ENCODE data around the gene ZBTB5. TPM values are rescaled to one million over a fixed set of nuclear protein-coding genes. Genes with fewer than 3 reads are reported as not detected.
A peak's percentile ranks its signal among the peaks of the same experiment; 100 is the strongest.

ZBTB5 gene
- total and polyA plus RNA-seq, 9 donors: 7.4 to 13.7 (median 11.8) TPM

DNA sequence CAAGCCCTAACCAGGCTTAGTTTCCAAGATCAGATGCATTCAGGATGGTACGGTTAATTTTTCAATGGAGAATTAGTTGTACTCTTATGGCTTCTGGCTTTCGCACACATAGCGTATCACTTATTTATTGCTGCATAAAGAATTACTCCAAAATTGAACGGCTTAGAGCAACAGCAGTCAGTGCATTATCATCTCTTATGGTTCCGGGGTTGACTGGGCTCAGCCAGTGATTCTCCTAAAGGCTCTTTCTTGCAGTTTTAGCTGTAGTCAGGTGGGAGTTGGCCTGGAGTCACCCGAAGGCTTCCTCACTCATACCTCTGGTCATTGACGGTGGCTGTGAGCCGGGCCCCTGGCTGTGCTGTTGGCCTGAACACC lies 43.3 kb downstream of the ZBTB5 start:
- Histone ChIP-seq H3K4me3 (peak overlapping the region; percentile 90), H3K4me1 (ENCODE audit: insufficient read depth) (peaks cover 24% of the 10 kb centered on the region), H3K9me3 (no peaks in the 10 kb centered on the region), H3K27ac (peak overlapping the region in 1 of 2 donors; percentile 59), H3K27me3 (no peaks in the 10 kb centered on the region), H3K36me3 (no peaks in the 10 kb centered on the region)
- WGBS, 3 donors: 53 to 60% (median 57%) methylated on average over 8 of the region's 8 CpGs
- no peak for TF ChIP-seq EP300 (IDR thresholded peaks at IDR 0.05)
- TF ChIP-seq POLR2A (IDR thresholded peaks at IDR 0.05): no peak
- TF ChIP-seq, protein P1, sequence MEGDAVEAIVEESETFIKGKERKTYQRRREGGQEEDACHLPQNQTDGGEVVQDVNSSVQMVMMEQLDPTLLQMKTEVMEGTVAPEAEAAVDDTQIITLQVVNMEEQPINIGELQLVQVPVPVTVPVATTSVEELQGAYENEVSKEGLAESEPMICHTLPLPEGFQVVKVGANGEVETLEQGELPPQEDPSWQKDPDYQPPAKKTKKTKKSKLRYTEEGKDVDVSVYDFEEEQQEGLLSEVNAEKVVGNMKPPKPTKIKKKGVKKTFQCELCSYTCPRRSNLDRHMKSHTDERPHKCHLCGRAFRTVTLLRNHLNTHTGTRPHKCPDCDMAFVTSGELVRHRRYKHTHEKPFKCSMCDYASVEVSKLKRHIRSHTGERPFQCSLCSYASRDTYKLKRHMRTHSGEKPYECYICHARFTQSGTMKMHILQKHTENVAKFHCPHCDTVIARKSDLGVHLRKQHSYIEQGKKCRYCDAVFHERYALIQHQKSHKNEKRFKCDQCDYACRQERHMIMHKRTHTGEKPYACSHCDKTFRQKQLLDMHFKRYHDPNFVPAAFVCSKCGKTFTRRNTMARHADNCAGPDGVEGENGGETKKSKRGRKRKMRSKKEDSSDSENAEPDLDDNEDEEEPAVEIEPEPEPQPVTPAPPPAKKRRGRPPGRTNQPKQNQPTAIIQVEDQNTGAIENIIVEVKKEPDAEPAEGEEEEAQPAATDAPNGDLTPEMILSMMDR (IDR thresholded peaks at IDR 0.05): no peak
- DNase-seq: peak in 1 of 5 donors; percentile 19
- intact Hi-C loops (cut with DNase I): no loop called here

GRCh38 chr9:37420271-37421215 lies 44.7 kb downstream of the ZBTB5 start:
- no peak for DNase-seq
- Histone ChIP-seq H3K4me1 (ENCODE audit: insufficient read depth) (peaks cover 24% of the 10 kb centered on the region), H3K9me3 (no peaks in the 10 kb centered on the region), H3K4me3 (no peak overlapping the region), H3K36me3 (no peaks in the 10 kb centered on the region), H3K27ac (no peak overlapping the region), H3K27me3 (no peaks in the 10 kb centered on the region)
- TF ChIP-seq, protein P1 (IDR thresholded peaks at IDR 0.05): no peak
- TF ChIP-seq POLR2A (IDR thresholded peaks at IDR 0.05): no peak
- TF ChIP-seq EP300 (IDR thresholded peaks at IDR 0.05): no peak
- WGBS, 3 donors: 82 to 85% (median 84%) methylated on average over 12 of the region's 12 CpGs
- intact Hi-C loops (cut with DNase I): no loop called here

GRCh38 chr9:37419204-37419603 lies 46.0 kb downstream of the ZBTB5 start:
- TF ChIP-seq, protein P1 (IDR thresholded peaks at IDR 0.05): no peak
- TF ChIP-seq POLR2A (IDR thresholded peaks at IDR 0.05): no peak
- no peak for TF ChIP-seq EP300 (IDR thresholded peaks at IDR 0.05)
- Histone ChIP-seq H3K27me3 (no peaks in the 10 kb centered on the region), H3K4me1 (ENCODE audit: insufficient read depth) (peaks cover 11% of the 10 kb centered on the region), H3K4me3 (no peak overlapping the region), H3K9me3 (no peaks in the 10 kb centered on the region), H3K27ac (no peak overlapping the region), H3K36me3 (no peaks in the 10 kb centered on the region)
- 67 to 79% (median 68%) methylated on average over 5 of the region's 5 CpGs for WGBS, 3 donors
- intact Hi-C loops (cut with DNase I): loop anchor here in 1 of 4 donors (10.0 kb wide), 1 partner anchor 156 kb away; the partner anchor contains the start of gene FBXO10
- no peak for DNase-seq

DNA sequence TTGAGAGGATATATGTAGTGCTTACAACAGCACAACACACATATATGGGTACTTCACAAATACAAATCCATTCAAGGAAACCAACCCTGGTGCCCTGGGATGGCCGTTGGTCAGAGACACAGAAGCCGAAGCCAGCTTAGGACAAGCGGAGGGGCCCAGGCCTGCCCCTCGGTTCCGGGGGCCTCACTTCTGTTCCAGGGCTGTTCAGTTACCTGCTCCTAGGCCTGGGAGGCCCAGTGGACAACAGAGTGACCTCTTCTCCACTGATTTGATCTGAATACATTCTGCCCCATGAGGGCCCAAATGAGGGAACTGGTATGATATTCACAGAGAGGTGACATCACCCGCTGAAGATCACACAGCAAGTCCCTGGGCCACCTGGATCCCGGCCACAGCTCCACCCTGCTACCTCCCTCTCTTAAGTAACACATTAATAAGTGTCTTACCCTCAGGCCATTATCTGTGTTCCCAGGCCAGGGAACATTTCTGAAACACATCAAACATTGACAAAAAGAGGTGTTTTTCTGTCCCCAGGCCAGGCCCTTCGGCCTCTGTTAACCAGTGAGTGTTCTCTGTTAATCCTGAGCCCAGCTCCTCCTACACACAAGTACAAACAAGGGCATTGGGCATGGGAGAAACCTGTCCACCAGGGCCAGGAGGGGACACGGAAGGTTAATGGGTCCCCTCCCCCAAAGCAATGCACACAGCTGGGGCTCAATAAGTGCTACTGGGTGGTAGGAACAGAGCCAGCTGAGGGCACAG lies 47.2 kb downstream of the ZBTB5 start:
- no peaks in the 10 kb centered on the region for H3K4me1 ChIP-seq (ENCODE audit: insufficient read depth)
- no peaks in the 10 kb centered on the region for H3K27me3 ChIP-seq
- 88 to 92% (median 92%) methylated on average over 9 of the region's 9 CpGs for WGBS, 3 donors
- no peak for DNase-seq
- no peaks in the 10 kb centered on the region for H3K9me3 ChIP-seq
- intact Hi-C loops (cut with DNase I): loop anchor here in 1 of 4 donors (10.0 kb wide), 1 partner anchor 157 kb away; the partner anchor contains the start of gene FBXO10
- H3K4me3 ChIP-seq: no peak overlapping the region
- no peak overlapping the region for H3K27ac ChIP-seq
- TF ChIP-seq POLR2A (IDR thresholded peaks at IDR 0.05) (no peak), EP300 (IDR thresholded peaks at IDR 0.05) (no peak)
- TF ChIP-seq, protein P1 (IDR thresholded peaks at IDR 0.05): no peak
- no peaks in the 10 kb centered on the region for H3K36me3 ChIP-seq

All from ovary (tissue), 9 donors.